GM12874 (cell line): ENCODE results near the gene CD36.

Source experiments
- CTCF ChIP-seq: IDR thresholded peaks from 2 replicates; pipeline ENCODE4 v1.5.1; 2011; ENCODE audit warnings: low read depth, mild to moderate bottlenecking, control low read depth, low read length, moderate library complexity; ENCODE audit not compliant: insufficient read depth

The CD36 gene

GRCh38 chr7:80601999-80602398 lies 36.4 kb upstream of the CD36 start:
- no peak for TF ChIP-seq CTCF

- TF ChIP-seq CTCF, result no peak
These were observed 34.5 kb upstream of the CD36 start for GRCh38 chr7:80603940-80604339.

GRCh38 chr7:80604436-80604835 lies 34.0 kb upstream of the CD36 start:
- no peak for TF ChIP-seq CTCF

- no peak for TF ChIP-seq CTCF
These were observed 31.3 kb upstream of the CD36 start for GRCh38 chr7:80607136-80607535.

GRCh38 chr7:80608336-80608735 lies 30.1 kb upstream of the CD36 start:
- TF ChIP-seq CTCF, result no peak

GRCh38 chr7:80609751-80610150 lies 28.7 kb upstream of the CD36 start:
- TF ChIP-seq CTCF, result no peak

- TF ChIP-seq CTCF, result no peak
These were observed 27.1 kb upstream of the CD36 start for GRCh38 chr7:80611353-80611752.

- TF ChIP-seq CTCF, result no peak
These were observed 26.7 kb upstream of the CD36 start for GRCh38 chr7:80611779-80612178.
